Tibial artery (tissue), 4 donors: Measurements from ENCODE around the gene KRTAP5-5.
"Not testable (repeated sequence)": the region's sequence is repeated elsewhere in the genome, so short reads cannot be mapped to it uniquely, and the experiment has no call there.

ENCODE experiments used
- DNase-seq, 2 donors: peaks; one replicate each; pipeline ENCODE4 v3.0.0-alpha.2; 2019
- H3K27ac ChIP-seq, 2 donors: fragments of 200-600 bp; sonication (generic) in 1 of 2; 1 replicate in 1 of 2; 2 replicates in 1 of 2; pipeline ENCODE4 v1.5.1; 2018 to 2019; ENCODE audit warnings: mild to moderate bottlenecking in 1 of 2
- H3K27me3 ChIP-seq, 2 donors: fragments of 200-600 bp; sonication (generic) in 1 of 2; one replicate each; pipeline versions ENCODE4 v1.5.1 to v1.6.0; 2016 to 2019
- H3K36me3 ChIP-seq, 3 donors: fragments of 200-600 bp; sonication (generic) in 2 of 3; one replicate each; pipeline ENCODE4 v1.5.1; 2016 to 2019; ENCODE audit warnings: mild to moderate bottlenecking in 2 of 3
- H3K4me1 ChIP-seq, 4 donors: fragments of 200-600 bp; sonication (generic) in 2 of 4; 1 replicate in 3 of 4; 2 replicates in 1 of 4; pipeline ENCODE4 v1.5.1; 2016 to 2019
- H3K4me3 ChIP-seq, 2 donors: fragments of 200-600 bp; sonication (generic) in 1 of 2; 1 replicate in 1 of 2; 2 replicates in 1 of 2; pipeline ENCODE4 v1.5.1; 2018 to 2019; ENCODE audit warnings: mild to moderate bottlenecking in 2 of 2
- H3K9me3 ChIP-seq, 3 donors: fragments of 200-600 bp; sonication (generic) in 1 of 3; one replicate each; pipeline ENCODE4 v1.5.1; 2016 to 2019
- CTCF ChIP-seq, 2 experiments: fragments of 200-600 bp in 1 of 2; fragments of 450-650 bp in 1 of 2; IDR thresholded peaks; one replicate each; pipeline ENCODE4 v1.5.1; 2017 to 2019; ENCODE audit warnings: antibody characterized with exemption in 2 of 2, mild to moderate bottlenecking in 1 of 2, moderate library complexity in 1 of 2
- intact Hi-C: fragments of 100-400 bp; cut with DNase I; formaldehyde crosslinking; loops from one replicate; pipeline ENCODE4 v1.15.0; 2023; ENCODE audit warnings: low total_unique reads

KRTAP5-5 gene

DNA sequence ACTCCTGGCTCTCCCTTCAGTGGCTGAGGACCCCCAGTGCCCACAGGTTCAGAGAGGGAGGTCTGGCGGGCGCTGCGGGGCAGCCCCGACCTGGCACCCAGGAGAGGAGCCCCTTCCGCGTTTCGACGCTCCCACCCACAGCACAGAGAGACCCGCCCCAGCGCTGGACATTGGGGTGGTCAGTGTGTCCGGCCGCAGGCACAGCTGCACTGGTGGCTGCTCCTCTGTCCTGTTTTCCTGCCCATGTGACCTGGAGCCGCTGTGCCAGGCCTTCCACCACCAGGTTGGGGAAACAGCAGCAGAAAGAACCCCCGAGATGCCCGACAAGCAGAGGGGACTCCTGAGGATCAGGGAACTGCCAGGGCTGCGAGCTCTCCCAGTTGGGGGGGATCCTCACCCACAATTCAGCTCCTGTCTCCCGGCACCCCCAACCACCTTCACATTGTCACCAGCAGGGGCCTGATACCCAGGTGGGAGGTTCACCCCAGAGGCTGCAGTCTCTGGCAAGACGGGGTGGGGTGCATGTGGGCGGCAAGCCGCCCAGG, 13.6 kb downstream of the KRTAP5-5 start:
- TF ChIP-seq CTCF (IDR thresholded peaks at IDR 0.05) = no peak
- Histone ChIP-seq H3K27me3 (peaks cover 0 to 55% of the 10 kb centered on the region in 2 donors), H3K4me3 (no peak overlapping the region), H3K36me3 (no peaks in the 10 kb centered on the region), H3K27ac (no peak overlapping the region), H3K9me3 (no peaks in the 10 kb centered on the region), H3K4me1 (no peaks in the 10 kb centered on the region)
- DNase-seq = no peak
- intact Hi-C loops = no loop called here

DNA sequence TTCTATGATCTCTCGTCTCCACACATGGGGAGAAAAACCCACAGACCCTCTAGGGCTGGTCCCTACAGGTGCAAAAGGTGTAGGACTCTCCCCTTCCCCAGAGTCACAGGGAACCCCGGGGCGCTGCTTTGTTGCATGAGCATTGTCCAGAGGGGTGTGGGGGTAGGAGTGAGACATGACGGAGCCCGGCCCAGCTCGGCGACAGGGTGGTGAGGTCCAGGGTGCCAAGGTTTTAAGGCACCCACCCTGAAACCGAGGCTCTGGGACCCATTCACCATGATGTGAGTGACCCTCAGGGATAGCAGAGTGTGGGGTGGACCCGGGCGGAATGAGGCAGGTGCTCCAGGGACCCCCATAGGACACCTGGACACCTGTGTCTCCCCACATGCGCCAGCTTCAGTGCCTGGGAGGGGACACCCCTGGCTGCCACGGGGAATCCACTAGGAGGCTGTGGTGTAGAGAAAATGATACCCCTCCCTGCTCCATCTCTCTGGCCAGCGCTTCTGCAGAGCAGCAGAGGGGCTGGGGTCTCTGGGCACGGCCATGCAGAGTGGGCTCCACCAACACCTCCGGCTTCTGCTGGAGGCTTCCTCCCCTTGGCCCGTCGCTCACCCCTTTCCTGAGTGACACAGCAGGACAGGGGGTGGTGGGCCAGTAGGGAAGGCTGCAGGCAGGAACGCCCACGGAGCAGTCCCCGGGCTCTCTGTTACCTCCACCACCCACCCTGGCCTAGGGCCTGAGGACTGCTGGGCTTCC, 15.2 kb downstream of the KRTAP5-5 start:
- H3K27ac ChIP-seq = no peak overlapping the region
- DNase-seq = no peak
- H3K27me3 ChIP-seq = peaks cover 0 to 47% of the 10 kb centered on the region in 2 donors
- no peak overlapping the region for H3K4me3 ChIP-seq
- H3K9me3 ChIP-seq = no peaks in the 10 kb centered on the region
- H3K4me1 ChIP-seq = no peaks in the 10 kb centered on the region
- no peak for TF ChIP-seq CTCF (IDR thresholded peaks at IDR 0.05)
- H3K36me3 ChIP-seq = no peaks in the 10 kb centered on the region
- intact Hi-C loops = no loop called here

GRCh38 chr11:1645357-1645821, 15.8 kb downstream of the KRTAP5-5 start:
- intact Hi-C loops = no loop called here
- Histone ChIP-seq H3K4me1 (no peaks in the 10 kb centered on the region), H3K9me3 (no peaks in the 10 kb centered on the region), H3K4me3 (no peak overlapping the region), H3K27ac (no peak overlapping the region), H3K27me3 (peaks cover 0 to 41% of the 10 kb centered on the region in 2 donors), H3K36me3 (no peaks in the 10 kb centered on the region)
- TF ChIP-seq CTCF (IDR thresholded peaks at IDR 0.05) = no peak
- no peak for DNase-seq

DNA sequence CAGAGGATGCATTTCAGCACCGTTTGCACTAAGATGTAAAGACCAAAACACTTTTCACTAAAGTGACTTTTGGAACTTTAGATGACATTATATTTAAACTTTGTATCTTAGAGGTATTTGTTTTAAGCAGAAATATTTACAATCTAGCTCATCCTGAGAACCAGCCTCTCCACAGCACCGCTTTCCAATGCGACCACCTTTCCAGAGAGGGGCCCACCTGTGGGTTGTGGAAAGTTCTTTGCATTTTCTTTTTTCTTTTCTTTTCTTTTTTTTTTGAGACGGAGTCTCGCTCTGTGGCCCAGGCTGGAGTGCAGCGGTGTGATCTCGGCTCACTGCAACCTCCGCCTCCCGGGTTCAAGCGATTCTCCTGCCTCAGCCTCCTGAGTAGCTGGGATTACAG, 17.0 kb downstream of the KRTAP5-5 start:
- intact Hi-C loops, DNase-seq: not testable (repeated sequence)

DNA sequence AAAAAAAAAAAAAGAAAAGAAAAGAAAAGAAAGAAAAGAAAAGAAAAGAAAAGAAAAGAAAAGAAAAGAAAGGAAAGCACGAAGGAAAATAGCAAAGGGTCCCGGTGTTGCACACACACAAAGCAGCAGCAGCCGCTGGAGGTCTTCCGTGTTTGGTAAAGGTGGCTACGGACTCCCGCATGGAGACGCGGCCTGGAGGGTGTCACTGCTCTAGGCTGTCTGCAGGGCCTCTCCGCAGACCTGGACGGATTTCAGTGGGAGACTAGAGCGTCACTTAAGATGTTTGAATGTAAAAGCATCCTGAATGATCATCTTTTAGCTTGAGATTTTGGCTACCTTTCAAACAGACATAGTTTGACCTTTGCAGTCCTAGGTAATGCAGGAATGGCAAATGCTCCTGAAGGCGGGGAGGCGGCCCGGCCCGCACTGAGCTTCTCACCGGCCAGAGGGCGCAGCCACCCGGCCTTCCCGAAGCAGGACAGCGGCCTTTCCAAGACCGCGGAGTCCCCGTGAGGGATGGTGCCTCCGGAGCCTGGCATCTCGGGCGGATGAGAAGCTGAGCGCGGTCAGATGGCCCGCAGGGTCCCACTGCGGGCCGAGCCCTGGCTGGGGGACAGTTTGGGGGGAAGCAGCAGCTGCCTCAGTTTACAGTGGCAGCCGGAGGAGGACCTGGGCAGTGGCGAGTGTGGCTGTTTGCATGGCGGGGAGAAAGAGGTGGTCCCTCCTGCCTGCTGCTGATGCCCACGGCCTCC, 18.5 kb downstream of the KRTAP5-5 start:
- Histone ChIP-seq H3K4me3 (no peak overlapping the region), H3K27ac (no peak overlapping the region), H3K36me3 (no peaks in the 10 kb centered on the region), H3K9me3 (no peaks in the 10 kb centered on the region), H3K27me3 (peaks cover 0 to 30% of the 10 kb centered on the region in 2 donors), H3K4me1 (peaks cover 0 to 7% (median 3%) of the 10 kb centered on the region in 4 donors)
- TF ChIP-seq CTCF (IDR thresholded peaks at IDR 0.05) = no peak
- DNase-seq = no peak
- intact Hi-C loops = no loop called here

More for the DNA sequence above, 17.0 kb downstream of the KRTAP5-5 start:
- H3K27ac ChIP-seq, H3K4me1 ChIP-seq, H3K4me3 ChIP-seq, H3K9me3 ChIP-seq, H3K36me3 ChIP-seq: not testable (repeated sequence)
- H3K27me3 ChIP-seq = peaks cover 0 to 31% of the 10 kb centered on the region in 2 donors
